Activated CD8-positive, alpha-beta memory T cell treated with anti-CD3 and anti-CD28 coated beads, Interleukin-2, amount 50 U/mL, for 1 hour (primary cell): Measurements from ENCODE around the gene TSPY10.
"Not testable (repeated sequence)": the region's sequence is repeated elsewhere in the genome, so short reads cannot be mapped to it uniquely, and the experiment has no call there.

ENCODE experiments used
- DNase-seq: peaks from one replicate; pipeline ENCODE4 v3.0.0-alpha.2; 2020; ENCODE audit errors: extremely low read depth

TSPY10 gene

GRCh38 chrY:9527580-9527979, at the start of gene TSPY10:
Gene TSPY10, plus strand, starts transcription at chrY:9527880. Its CDS starts 46 bp downstream, at chrY:9527926.
- DNase-seq = not testable (repeated sequence)

DNA sequence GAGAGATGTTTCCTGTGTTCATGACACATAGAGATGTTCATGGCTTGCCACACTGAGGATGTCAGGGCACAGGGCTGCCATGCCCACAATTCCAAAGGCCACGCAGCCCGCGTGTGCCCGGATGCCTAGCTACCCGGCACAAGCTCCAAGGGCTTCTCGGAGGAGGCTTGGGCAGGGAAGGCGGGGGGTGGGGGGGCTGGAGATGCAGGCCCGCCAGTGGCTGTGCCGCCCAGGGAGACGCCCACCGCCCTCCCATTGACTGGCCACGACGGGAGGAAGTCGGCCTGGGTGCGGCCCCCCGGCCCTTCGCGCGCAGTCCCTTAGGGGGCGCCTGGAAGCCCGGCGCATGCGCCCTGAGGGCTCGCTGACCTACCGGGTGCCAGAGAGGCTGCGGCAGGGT, 40.7 kb upstream of the TSPY10 start, which contains the start of gene TSPY9:
TSPY9 (plus strand) TSS at position 301 of the 400 bp plus-strand sequence; CDS start at position 347, 46 bp downstream.
- DNase-seq = not testable (repeated sequence)

DNA sequence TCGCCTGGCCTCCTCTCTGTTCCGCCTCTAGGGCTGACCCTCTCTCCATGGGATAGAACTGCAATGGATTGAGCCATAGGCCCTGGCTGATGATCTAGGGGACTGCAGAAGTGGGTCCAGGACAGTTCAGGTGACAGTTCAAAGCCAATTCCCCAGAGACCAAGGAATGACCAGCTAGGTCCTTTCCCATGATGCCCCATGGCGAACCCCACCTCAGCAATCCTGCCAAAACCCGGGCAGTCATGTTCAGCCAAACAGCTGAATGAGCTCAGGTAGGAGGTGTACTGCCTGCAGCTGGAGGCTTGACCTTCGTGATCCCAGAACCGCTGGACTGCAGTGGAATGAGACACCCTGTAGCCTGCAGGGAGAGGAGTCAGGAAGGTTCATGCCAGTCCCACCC, 23.3 kb upstream of the TSPY10 start:
- DNase-seq = not testable (repeated sequence)

DNA sequence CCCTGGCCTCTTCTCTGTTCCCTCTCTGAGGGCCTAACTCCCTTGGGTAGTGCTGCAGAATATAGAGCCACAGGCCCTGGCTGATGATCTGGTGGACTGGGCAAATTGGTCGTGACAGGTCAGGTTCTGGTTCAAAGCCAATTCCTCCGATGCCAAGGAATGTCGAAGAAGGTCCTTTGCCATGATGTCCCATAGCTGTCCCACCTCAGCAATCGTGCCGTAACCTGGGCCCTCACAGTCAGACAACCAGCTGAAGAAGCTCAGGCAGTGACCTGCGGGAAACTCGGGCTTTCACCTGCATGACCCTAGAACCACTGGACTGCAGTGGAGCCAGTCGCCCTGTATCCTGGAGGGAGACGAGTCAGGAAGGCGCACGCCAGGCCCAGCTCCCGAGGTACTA, 11.4 kb upstream of the TSPY10 start:
- DNase-seq = not testable (repeated sequence)
